ENCODE results near the gene TES. TPM values are rescaled to one million over a fixed set of nuclear protein-coding genes. Genes with fewer than 3 reads are reported as not detected.

Gene TES
- total and polyA plus RNA-seq, 9 of the 15 experiments (the other 6 are each of a cell fraction or from before 2014, with no cell fraction given), result 20.7 to 61.6 (median 53.8) TPM

DNA sequence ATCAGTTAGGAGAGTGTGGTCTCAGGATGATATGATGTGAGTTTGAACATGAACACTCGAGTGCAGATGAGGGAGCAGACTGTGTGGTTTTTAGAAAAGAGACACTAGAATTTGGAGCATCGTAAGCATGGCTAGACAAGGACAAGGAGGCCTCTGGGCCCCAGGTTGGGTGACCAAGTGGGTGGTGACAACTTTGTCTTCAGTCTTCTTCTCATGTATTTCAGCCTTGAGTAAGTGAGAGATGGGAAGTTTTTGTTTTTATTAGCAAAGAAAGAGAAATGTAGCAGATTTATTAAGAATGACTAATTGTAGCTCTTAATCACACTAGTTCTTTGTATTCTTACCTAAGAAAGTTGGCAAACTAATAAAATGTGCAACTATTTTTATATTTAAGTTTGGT is 16.3 kb downstream of the TES start (continued):
- TF ChIP-seq, protein P1, sequence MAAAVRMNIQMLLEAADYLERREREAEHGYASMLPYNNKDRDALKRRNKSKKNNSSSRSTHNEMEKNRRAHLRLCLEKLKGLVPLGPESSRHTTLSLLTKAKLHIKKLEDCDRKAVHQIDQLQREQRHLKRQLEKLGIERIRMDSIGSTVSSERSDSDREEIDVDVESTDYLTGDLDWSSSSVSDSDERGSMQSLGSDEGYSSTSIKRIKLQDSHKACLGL (CRISPR knock-in tag; IDR thresholded peaks at IDR 0.05; ENCODE audit: borderline replicate concordance, poor library complexity, severe bottlenecking), result no peak
- TF ChIP-seq HMG20A (CRISPR knock-in tag; conservative IDR thresholded peaks at IDR 0.05) (no peak), SAFB2 (IDR thresholded peaks at IDR 0.05; ENCODE audit: borderline replicate concordance, low read depth, low read length, severe bottlenecking) (no peak)

DNA sequence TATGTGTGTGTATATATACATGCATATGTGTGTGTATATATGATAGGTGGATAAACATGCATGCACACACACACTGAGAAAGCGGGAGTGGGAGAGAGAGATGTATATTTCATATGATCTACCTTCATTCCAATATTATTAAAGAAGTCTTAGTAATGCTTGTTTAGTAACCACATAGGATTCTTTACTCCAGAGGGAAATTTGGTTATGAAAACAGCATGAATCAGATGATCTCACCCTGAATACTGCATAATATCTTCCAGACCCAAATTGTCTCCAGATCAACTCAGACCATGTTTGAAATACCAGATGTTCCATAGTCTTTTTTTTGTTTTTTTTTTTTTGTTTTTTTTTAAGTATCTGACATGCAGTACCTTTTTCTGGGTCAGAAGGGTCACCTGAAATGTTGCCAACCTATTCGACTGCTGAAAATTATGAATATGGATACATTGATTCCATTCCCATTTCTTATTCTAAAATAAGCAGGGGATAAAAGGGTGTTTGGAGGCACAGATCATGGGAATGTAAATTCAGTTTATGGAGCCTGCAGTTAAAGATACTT is 17.4 kb downstream of the TES start:
- Histone ChIP-seq H3K79me2 (ENCODE audit: control insufficient read depth, insufficient read depth, low read length) (peaks cover 57% of the 10 kb centered on the region), H3K9ac (ENCODE audit: insufficient read depth in 1 of 2, low read depth in 2 of 2, low read length in 2 of 2) (no peak overlapping the region), H3K4me2 (ENCODE audit: insufficient read depth, low read length) (no peak overlapping the region), H4K20me1 (replicated peaks; ENCODE audit: control insufficient read depth, insufficient read depth, low read length) (peaks cover 9% of the 10 kb centered on the region), H3K9me1 (ENCODE audit: control insufficient read depth, insufficient read depth, low read length) (no peaks in the 10 kb centered on the region), H3K4me3 (no peak overlapping the region), H3K36me3 (ENCODE audit: control insufficient read depth, insufficient read depth, low read length) (no peaks in the 10 kb centered on the region), H3K4me1 (replicated peaks in 1 of 2; ENCODE audit: control insufficient read depth in 2 of 2, insufficient read depth in 2 of 2, low read length in 2 of 2) (peaks cover 3 to 33% of the 10 kb centered on the region in 2 experiments; a peak in 4 of 5 replicates), H2AFZ (ENCODE audit: low read depth, low read length) (no peak overlapping the region), H3K9me3 (replicated peaks; ENCODE audit: control insufficient read depth, insufficient read depth, low read depth, low read length) (no peaks in the 10 kb centered on the region), H3K27me3 (ENCODE audit: control insufficient read depth in 2 of 2, insufficient read depth in 2 of 2, low read length in 2 of 2) (no peaks in the 10 kb centered on the region), H3K27ac (ENCODE audit: extremely low read depth, low read depth, low read length) (no peak overlapping the region)
- 74% methylated on average over 2 of the region's 2 CpGs for WGBS (ENCODE audit: insufficient coverage, low coverage, missing lambda C conversion rate)
- no peak for FAIRE-seq
- TF ChIP-seq NR3C1 (CRISPR knock-in tag; IDR thresholded peaks at IDR 0.05), result no peak
- in situ Hi-C loops (cut with MboI), result no loop called here
- BruUV-seq (replicated peaks), result no TSS peak
- DNase-seq (ENCODE audit: extremely low read depth in 1 of 4, low spot score in 3 of 4), result no peak
- ChIA-PET POLR2A (interaction anchor here (0.8 to 1.3 kb wide), 2 partner anchors 12 to 17 kb away, joined by 3 to 4 read pairs; partner anchors contain the start of gene TES), CTCF (ENCODE audit: low intra/inter-chr PET ratio) (interaction anchor here (0.6 kb wide), 1 partner anchor 28 kb away, joined by 3 read pairs; no protein-coding TSS in a partner anchor)
- no peak for ATAC-seq
- intact Hi-C loops (cut with micrococcal nuclease), result no loop called here

All from K562 (cell line).